GM19239 (cell line): Measurements from ENCODE around the gene MEAF6.
"Not testable (repeated sequence)": the region's sequence is repeated elsewhere in the genome, so short reads cannot be mapped to it uniquely, and the experiment has no call there.

ENCODE experiments used
- DNase-seq: peaks from one replicate; pipeline ENCODE4 v3.0.0; 2011; ENCODE audit warnings: low spot score; ENCODE audit not compliant: insufficient read length
- FAIRE-seq: peaks from 2 replicates; lab custom pipeline; 2011; peaks lifted over from hg19 to GRCh38; lab: Jason Lieb, UNC

The MEAF6 gene

DNA sequence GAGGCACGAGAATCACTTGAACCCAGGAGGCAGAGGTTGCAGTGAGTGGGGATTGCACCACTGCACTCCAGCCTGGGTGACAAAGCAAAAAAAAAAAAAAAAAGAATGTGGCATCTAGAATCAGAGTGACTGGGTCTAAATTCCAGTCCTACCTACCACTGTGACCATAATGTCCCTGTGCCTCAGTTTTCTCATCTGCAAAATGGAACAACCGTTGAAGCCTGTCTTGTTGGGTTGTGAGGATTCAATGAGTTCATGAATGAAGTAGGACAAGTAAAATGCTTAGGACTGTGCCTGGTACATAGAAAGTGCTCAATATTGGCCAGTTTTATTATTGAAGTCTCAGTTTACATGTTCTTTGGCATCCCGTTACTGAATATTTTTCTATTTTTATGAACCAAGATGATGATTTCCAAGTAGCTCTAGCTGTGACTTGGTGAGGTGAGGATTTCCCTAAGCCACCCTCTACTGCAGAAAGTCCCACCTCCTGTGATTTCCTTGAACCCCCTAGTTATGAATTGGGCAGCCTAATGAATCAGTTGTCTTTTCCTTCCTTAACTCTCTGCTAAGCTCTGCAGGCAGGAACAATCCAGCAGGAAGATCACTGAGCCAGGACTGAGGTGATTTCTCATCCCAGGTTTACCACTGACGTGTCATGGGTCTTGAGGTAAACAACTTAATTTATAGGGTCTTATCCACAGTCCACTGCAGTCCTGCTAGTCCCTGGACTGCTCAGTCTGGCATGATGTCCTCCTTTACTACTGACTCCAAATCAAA is 18.9 kb upstream of the MEAF6 start:
- FAIRE-seq: no peak
- DNase-seq: no peak

DNA sequence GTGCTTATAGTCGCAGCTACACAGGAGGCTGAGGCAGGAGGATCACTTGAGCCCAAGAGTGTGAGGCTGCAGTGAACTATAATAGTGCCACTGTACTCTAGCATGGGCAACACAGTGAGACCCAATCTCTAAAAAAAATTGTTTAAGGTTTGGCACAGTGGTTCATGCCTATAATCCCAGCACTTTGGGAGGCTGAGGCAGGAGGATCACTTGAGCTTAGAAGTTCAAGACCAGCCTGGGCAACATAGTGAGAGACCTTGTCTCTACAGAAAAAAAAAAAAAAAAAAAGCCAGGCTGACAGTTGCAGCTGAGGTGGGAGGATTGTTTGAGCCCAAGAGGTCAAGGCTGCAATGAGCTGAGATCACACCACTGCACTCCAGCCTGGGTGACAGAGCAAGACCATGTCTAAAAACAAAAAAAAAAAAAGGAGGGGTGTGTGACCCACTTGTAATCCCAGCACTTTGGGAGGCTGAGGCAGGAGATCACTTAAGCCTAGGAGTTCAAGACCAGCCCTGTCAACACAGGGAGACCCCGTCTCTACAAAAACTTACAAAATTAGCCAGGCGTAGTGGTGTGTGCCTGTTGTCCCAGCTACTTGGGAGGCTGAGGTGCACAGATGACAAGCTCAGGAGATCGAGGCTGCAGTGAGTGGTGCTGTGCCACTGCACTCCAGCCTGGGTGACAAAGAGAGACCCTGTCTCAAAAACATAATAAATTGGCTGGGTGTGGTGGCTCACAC is 18.0 kb upstream of the MEAF6 start:
- not testable (repeated sequence) for DNase-seq, FAIRE-seq

DNA sequence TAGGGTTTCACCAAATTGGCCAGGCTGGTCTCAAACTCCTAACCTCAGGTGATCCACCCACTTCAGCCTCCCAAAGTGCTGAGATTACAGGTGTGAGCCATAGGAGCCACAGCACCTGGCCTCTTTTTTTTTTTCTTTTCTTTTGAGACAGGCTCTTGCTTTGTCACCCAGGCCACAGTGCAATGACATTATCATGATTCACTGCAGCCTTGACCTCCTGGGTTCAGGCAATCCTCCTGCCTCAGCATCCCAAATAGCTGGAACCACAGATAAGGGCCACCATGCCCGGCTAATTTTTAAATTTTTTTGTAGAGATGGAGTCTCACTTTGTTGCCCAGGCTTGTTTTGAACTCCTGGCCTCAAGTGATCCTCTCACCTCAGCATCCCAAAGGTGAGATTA is 15.3 kb upstream of the MEAF6 start:
- DNase-seq, FAIRE-seq: not testable (repeated sequence)

DNA sequence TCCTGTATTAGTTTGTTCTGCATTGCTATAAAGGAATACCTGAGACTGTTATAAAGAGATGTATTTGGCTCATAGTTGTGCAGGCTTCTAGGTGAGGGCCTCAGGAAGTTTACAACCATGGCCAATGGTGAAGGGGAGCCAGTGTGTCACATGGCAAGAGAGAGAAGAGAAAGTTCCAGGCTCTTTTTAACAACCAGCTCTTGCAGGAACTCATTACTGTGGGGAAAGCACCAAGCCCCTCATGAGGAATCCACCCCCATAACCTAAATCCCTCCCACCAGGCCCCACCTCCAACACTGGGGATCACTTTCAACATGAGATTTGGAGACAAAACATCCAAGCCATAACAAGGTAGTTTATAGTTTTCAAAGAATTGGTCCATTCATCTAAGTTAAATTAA is 5.0 kb upstream of the MEAF6 start:
- FAIRE-seq: no peak
- DNase-seq: no peak

DNA sequence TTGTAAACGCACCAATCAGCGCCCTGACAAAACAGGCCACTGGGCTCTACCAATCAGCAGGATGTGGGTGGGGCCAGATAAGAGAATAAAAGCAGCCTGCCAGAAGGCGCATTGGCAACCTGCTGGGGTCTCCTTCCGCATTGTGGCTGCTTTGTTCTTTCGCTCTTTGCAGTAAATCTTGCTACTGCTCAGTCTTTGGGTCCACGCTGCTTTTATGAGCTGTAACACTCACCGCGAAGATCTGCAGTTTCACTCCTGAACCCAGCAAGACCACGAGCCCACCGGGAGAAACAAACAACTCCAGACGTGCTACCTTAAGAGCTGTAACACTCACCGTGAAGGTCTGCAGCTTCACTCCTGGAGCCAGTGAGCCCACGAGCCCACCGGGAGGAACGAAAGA is 4.4 kb upstream of the MEAF6 start:
- not testable (repeated sequence) for DNase-seq, FAIRE-seq

DNA sequence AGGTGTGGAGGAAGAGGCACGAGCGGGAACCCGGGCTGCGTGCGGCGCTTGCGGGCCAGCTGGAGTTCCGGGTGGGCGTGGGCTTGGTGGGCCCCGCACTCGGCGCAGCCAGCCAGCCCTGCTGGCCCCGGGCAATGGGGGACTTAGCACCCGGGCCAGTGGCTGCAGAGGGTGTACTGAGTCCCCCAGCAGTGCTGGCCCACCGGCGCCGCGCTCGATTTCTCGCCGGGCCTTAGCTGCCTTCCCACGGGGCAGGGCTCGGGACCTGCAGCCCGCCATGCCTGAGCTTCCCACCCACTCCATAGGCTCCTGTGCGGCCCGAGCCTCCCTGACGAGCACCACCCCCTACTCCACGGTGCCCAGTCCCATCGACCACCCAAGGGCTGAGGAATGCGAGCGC is 3.7 kb upstream of the MEAF6 start:
- FAIRE-seq, DNase-seq: not testable (repeated sequence)

DNA sequence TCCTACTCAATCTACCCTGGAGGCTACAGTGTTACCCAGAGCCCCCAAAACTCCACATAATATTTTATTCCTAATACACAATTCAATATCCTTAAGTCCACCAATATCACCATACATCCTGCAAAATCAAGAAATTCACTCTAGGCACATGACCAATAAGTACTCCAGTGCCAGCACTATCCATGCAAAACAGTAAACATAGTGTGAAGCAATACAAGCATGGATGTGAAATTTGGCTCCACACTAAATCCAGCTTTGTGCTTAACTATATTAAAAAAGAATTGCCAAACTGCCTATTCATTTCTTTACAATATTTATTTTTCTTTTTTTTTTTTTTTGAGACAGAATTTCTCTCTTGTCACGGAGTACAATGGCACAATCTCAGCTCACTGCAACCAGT is 3.0 kb upstream of the MEAF6 start:
- DNase-seq (no peak), FAIRE-seq (no peak)

DNA sequence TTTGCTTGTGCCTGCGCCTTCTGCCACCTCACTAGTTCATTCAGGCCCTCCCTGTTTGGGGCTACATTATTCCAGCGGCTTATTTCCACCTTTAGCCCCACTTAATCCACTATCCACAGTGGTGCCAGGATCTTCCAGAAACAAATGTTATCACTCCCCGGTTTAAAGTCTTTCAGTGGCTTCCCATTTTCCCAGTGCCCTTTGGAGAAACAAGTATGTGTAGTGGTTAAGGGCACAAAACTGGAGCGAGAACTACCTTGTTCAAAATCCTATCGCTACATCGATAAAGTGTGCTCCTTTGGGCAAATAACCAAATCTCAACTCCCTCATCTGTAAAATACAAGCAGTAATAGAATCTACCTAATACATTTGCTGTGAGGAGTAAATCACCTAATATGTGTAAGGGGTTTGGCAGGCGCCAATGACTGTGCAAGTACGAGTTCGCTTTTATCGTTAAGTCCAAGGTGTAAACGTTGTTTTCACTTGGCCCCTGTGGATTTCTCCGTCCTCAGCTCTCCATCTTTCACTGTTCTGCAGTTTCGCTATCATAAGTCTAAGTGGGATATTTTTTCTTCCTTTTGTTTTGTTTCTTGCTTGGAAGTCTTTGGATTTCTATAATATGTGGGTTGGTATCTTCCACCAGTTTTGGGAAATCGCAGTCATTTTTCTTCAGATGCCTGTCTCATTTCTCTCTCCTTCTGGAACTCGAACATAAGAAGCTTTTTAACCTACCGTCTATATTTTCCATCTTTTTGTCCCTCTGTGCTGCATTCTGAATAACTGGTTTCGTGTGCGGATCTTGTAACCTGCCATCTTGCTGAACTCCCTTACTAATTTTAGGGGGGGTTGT is 844 bp upstream of the MEAF6 start:
- FAIRE-seq: no peak
- DNase-seq: no peak

DNA sequence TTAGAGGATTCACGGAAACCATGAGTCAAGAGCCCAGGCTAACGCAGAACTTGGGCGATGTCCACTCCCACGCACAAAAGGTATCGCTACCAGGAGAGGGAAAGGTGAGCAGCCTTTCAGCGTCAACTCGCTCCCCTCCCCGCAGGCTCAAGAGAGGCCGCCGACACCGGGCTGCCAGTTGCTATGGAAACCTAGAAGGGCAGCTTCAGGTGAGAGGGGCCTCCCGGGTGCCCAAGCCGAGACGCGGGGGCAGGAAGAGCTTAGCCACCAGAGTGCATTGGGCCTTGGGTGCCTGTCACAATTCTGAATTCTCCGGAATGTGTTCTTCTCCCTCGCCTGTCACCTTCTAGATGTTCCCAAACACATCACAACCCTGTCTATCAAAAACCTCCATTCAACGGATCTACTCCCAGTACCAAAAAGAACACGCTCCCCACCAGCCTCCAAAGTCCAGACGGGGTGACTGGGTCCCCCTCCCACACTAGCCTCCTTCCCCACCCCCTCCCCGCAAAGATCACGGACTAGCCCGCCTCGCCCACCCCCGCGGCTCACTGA is 694 bp downstream of the MEAF6 start:
- DNase-seq: peak; percentile 44
- peak; percentile 69 for FAIRE-seq

DNA sequence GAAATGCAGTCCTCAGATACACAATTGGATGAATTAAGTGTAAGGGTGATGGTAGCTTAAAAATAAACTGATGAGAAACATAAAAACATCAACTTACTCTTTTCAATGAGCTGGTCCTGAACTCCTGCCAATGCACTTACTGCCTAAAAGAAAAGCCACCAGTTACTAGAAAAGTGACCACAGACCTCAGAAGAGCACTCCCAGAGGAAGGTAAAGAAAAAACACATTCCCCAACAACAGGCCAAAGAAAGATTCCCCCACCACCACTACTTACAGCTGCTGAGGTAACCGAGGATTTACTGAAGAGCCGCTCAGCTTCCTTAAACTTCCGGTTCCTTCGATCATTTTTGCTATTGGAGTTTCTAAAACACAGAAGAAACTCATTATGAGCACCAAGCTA is 5.4 kb downstream of the MEAF6 start:
- DNase-seq (no peak), FAIRE-seq (peak; percentile 72)

DNA sequence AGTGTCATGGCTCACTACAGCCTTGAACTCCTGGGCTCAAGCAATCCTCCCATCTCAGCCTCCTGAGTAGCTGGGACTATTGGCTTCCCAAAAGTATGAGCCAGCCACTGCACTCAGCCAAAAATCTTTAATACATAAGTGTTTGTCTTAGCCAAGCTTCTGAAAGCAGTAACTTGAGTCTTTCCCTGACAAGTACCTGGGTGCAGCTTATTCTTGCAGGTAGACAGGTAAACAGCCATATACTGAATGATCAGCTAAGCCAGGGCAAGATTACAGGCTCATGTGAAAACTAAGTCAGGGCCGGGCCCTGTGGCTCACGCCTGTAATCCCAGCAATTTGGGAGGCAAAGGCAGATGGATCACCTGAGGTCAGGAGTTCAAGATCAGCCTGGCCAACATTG is 7.8 kb downstream of the MEAF6 start:
- DNase-seq: no peak
- FAIRE-seq: no peak

DNA sequence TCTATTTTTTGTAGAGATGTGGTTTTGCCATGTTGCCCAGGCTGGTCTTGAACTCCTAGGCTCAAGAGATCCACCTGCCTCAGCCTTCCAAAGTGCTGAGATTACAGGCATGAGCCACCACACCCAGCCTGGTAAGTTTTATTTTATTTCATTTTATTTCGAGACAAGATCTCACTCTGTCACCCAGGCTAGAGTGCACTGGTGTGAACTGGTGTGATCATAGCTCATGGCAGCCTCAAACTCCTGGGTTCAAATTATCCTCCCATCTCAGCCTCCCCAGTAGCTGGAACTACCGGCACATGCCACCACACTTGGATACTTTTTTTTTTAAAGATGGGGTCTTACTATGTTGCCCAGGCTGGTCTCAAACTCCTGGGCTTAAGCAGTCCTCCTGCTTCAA is 11.8 kb downstream of the MEAF6 start:
- not testable (repeated sequence) for DNase-seq, FAIRE-seq

DNA sequence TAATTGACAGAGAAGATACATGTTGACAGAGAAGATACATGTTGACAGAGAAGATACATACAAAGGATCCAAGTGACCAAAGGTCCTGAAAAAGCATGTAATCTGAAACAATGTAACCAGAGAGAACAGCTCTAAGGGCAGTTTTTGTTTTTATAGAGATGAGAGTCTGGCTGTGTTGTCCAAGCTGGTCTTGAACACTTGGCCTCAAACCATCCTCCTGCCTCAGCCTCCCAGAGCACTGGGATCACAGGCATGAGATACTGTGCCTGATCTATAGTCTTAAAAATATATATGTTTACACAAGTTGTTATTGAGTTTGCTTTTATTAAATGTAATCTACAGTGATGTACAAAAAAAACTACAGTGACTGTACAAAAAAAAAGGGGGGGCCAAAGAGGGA is 12.5 kb downstream of the MEAF6 start:
- FAIRE-seq: no peak
- DNase-seq: no peak

DNA sequence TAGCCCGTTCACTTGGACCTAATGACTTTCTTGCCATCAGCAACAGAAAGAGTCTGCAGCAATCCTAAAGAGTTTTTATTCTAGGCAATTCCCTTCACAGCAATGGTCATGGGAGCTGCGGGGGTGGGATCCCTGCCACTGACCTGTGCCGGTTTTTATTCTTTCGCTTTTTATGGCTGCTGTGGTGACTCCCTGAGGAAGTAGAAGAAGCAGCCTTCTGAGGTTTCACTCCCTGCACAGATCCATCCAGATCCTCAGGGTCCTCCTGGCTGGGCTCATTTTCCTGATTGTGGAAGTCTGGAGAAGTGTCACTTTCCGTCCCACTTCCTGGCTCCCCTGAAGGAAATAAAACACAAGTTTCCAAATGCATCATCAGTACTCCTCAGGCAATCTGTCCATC is 12.9 kb downstream of the MEAF6 start:
- DNase-seq (no peak), FAIRE-seq (no peak)

DNA sequence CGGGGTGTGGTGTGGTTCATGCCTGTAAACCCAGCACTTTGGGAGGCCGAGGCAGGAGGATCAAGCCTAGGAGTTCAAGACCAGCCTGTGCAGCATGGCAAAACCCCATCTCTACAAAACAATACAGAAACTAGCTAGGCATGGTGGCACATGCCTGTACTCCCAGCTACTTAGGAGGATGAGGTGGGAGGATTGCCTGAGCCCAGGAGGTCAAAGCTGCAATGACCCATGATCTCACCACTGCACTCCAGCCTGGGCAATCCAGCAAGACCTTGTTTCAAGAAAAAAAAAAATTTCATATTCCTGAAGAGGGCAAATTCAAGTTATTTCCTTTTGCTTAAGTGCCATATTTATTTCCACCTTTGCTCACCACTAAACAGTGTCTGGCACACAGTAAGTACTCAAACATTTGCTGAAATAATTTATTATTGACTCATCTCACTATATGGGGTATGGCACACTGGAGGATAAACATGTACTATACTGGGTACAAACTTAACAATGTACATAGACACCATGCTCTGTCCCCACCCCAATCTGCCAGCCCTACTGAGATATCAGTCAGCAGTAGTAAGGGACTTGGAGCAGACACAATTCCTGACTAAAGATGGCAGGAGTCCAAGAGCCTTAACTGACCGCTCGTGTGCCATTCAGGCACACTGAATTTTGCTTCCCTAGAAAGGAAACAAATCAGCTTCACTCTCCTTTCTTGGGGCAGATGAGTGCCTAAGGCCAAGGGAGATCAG is 15.5 kb downstream of the MEAF6 start:
- no peak for FAIRE-seq

DNA sequence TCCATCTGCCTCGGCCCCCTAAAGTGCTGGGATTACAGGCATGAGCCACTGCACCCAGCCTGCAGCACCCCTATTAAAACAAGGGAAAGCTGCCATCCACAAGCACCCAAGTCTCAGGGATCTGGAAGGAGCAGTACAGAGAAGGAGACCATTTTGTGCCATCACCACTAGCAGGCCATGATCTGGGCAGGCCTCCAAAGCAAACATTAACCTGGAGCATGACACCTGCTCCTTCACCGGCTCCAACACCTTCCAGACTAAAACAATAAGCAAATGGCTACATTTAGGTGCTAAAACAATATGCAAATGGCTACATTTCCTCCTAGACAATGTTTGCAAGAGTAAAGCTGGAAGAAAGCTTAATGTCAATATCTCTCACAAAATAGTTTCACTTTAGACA is 16.7 kb downstream of the MEAF6 start:
- DNase-seq (no peak), FAIRE-seq (no peak)

More for the DNA sequence above, 15.5 kb downstream of the MEAF6 start:
- no peak for DNase-seq

DNA sequence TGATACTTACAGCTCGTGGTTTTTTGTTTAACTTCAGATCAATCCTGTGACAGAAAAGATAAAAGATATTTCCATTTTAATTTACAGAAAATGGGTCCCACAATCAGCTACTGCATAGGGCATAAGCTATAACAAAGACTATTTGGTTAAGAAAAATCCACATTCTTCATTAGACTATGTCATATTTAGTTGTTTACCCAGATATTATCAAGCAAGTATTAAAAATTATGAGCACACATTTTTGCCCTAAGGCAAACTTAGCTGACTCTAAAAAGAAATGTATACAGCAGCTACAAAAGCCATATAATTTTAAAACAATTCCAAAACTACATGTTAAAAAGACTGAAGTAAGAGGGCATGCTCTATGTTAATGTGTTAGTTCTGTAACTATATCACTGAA is 18.7 kb downstream of the MEAF6 start:
- FAIRE-seq: no peak
- DNase-seq: no peak

DNA sequence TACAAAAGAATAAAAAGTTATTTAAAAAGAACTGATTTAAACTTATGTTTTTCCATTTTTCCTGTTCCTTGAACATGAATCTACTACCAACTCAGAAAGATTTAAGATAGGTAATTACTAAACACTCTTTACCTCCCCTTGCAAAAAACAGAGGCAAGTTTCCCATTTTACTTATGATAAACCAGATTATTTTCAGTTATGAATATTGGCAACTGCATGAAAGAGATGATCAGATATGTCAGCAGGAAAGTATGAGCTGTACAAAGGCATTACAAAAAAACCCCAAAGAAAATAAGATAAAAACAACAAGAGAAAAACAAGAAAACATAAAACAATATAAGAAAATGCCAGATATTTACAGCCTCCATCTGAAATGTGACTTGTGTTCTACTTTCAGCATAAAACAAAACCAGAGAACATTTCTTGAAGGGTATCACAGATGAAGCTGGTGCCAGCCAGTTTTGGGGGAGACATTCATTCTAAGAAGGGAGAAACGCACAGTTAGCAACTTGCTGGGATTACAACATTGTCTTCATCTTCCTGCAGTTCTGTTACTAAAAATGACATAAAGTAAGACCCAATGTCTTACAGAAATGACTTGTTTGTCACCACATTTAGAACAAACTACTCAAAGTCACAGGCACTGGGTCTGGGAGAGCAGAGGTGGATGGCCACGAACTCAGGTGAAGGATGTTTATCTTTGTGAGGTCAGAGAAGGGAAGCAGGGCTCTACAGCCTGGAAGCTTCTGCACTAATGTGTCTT is 21.0 kb downstream of the MEAF6 start:
- no peak for DNase-seq
- FAIRE-seq: peak; percentile 57

DNA sequence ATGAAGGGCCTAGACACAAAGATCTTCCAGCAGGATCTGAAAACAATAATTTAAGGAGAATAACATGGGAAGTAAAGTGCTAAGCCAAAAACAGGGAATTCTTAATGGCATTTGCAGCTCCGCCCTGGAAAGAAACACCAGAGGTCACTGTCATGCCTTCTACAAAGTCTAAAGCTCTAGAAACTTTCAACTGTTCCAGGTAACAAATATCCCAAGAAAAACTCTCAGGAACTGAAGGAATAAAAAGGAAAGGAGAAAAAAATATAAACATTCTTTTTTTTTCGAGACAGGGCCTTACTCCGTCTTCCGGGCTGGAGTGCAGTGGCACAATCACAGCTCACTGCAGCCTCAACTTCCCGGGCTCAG is 27.0 kb downstream of the MEAF6 start:
- FAIRE-seq (no peak), DNase-seq (no peak)
